SK-N-SH (cell line): ENCODE measurements around the gene MAPRE2. TPM values are rescaled to one million over a fixed set of nuclear protein-coding genes. Genes with fewer than 3 reads are reported as not detected.
A peak's percentile ranks its signal among the peaks of the same experiment; 100 is the strongest.

Experiments
- CTCF ChIA-PET: fragments of 300-600, 350-600 bp; formaldehyde crosslinking; extraction: SDS; loops from one replicate; lab custom pipeline; 2021; lab: Yijun Ruan, JAX
- POLR2A ChIA-PET: fragments of 350-600 bp; sonication (Branson Sonifier 250); formaldehyde crosslinking; extraction: SDS; loops from one replicate; lab custom pipeline; 2020; ENCODE audit warnings: antibody characterized with exemption, inconsistent platforms; lab: Yijun Ruan, JAX
- DNase-seq: peaks from one replicate; pipeline ENCODE4 v3.0.0; 2012
- H2AFZ ChIP-seq: fragments of 200-600 bp; sonication (generic); 2 replicates; pipeline ENCODE4 v1.8.1; 2016; ENCODE audit warnings: antibody characterized with exemption, mild to moderate bottlenecking, low read depth
- H3F3A ChIP-seq: fragments of 200-600 bp; sonication (generic); replicated peaks from 2 replicates; pipeline ENCODE3; 2016; ENCODE audit warnings: antibody characterized with exemption, mild to moderate bottlenecking; ENCODE audit not compliant: insufficient read depth
- H3K27ac ChIP-seq, 2 experiments: fragments of 200-500 bp in 1 of 2; fragments of 200-600 bp in 1 of 2; sonication (Bioruptor generic) in 1 of 2; sonication (generic), shearing (Covaris generic) in 1 of 2; 2 replicates each; pipeline versions ENCODE4 v1.5.1 to v1.6.1; 2014 to 2016; ENCODE audit warnings: low read depth in 2 of 2, inconsistent platforms in 1 of 2, low read length in 1 of 2, mild to moderate bottlenecking in 1 of 2, mixed read lengths in 1 of 2
- H3K27me3 ChIP-seq: fragments of 200-600 bp; sonication (generic), shearing (Covaris generic); 2 replicates; pipeline ENCODE4 v1.6.1; 2016; ENCODE audit warnings: mixed run types; ENCODE audit not compliant: insufficient read depth
- H3K36me3 ChIP-seq, 2 experiments: fragments of 200-500 bp in 1 of 2; fragments of 200-600 bp in 1 of 2; sonication (Bioruptor generic) in 1 of 2; sonication (generic) in 1 of 2; replicated peaks in 1 of 2; 2 replicates each; pipeline versions ENCODE3 to v1.5.1; 2014 to 2016; ENCODE audit warnings: low read length in 1 of 2, mild to moderate bottlenecking in 1 of 2; ENCODE audit not compliant: insufficient read depth in 2 of 2, control insufficient read depth in 1 of 2
- H3K4me1 ChIP-seq, 2 experiments: fragments of 200-500 bp in 1 of 2; fragments of 200-600 bp in 1 of 2; sonication (Bioruptor generic) in 1 of 2; sonication (generic), shearing (Covaris generic) in 1 of 2; 2 replicates each; pipeline versions ENCODE4 v1.5.1 to v1.6.1; 2014 to 2016; ENCODE audit warnings: low read depth in 1 of 2, low read length in 1 of 2, mixed run types in 1 of 2; ENCODE audit not compliant: insufficient read depth in 2 of 2, control insufficient read depth in 1 of 2
- H3K4me2 ChIP-seq: fragments of 200-600 bp; sonication (generic), shearing (Covaris generic); 2 replicates; pipeline ENCODE4 v1.6.1; 2017; ENCODE audit warnings: mixed run types
- H3K4me3 ChIP-seq, 2 experiments: fragments of 200-500 bp in 1 of 2; fragments of 200-600 bp in 1 of 2; sonication (Bioruptor generic) in 1 of 2; sonication (generic), shearing (Covaris generic) in 1 of 2; 2 replicates each; pipeline versions ENCODE4 v1.5.1 to v1.8.1; 2014 to 2016; ENCODE audit warnings: low read depth in 2 of 2, inconsistent platforms in 1 of 2, low read length in 1 of 2, mild to moderate bottlenecking in 1 of 2, mixed read lengths in 1 of 2, moderate library complexity in 1 of 2
- H3K79me2 ChIP-seq: fragments of 200-600 bp; sonication (generic); 2 replicates; pipeline ENCODE4 v1.8.1; 2017; ENCODE audit warnings: mild to moderate bottlenecking; ENCODE audit not compliant: insufficient read depth
- H3K9ac ChIP-seq: fragments of 200-600 bp; sonication (generic); 2 replicates; pipeline ENCODE4 v1.6.1; 2017; ENCODE audit warnings: mixed run types
- H3K9me2 ChIP-seq: fragments of 200-600 bp; sonication (generic); 2 replicates; pipeline ENCODE4 v1.6.1; 2017; ENCODE audit warnings: mixed run types
- H3K9me3 ChIP-seq: fragments of 200-600 bp; sonication (generic); 2 replicates; pipeline ENCODE4 v1.6.1; 2017; ENCODE audit warnings: mixed run types, mild to moderate bottlenecking, moderate library complexity
- H4K20me1 ChIP-seq: fragments of 200-600 bp; sonication (generic); 2 replicates; pipeline ENCODE4 v1.6.1; 2017; ENCODE audit warnings: mild to moderate bottlenecking, mixed run types; ENCODE audit not compliant: insufficient read depth
- CTCF ChIP-seq: fragments of 200-600 bp; sonication (generic); IDR thresholded peaks from 2 replicates; pipeline ENCODE4 v1.6.1; 2017; ENCODE audit warnings: antibody characterized with exemption, mild to moderate bottlenecking, moderate library complexity
- ELF1 ChIP-seq: IDR thresholded peaks from 2 replicates; pipeline ENCODE4 v1.4.0; 2012
- FOSL2 ChIP-seq: IDR thresholded peaks from 2 replicates; pipeline ENCODE4 v1.4.0; 2012; ENCODE audit warnings: low read depth, mild to moderate bottlenecking, moderate library complexity, borderline replicate concordance
- FOXJ3 ChIP-seq: sonication (generic); formaldehyde crosslinking; IDR thresholded peaks from 2 replicates; pipeline ENCODE4 v1.5.1; 2020; ENCODE audit warnings: mild to moderate bottlenecking, missing genetic modification reagents
- FOXM1 ChIP-seq: IDR thresholded peaks from 2 replicates; pipeline ENCODE4 v1.4.0; 2012; ENCODE audit warnings: low read depth, mild to moderate bottlenecking
- GATA2 ChIP-seq: sonication (generic); formaldehyde crosslinking; IDR thresholded peaks from 2 replicates; pipeline ENCODE4 v1.5.0; 2020; ENCODE audit warnings: mild to moderate bottlenecking, missing genetic modification reagents
- IRF3 ChIP-seq: fragments of 150-350 bp; IDR thresholded peaks from 2 replicates; pipeline ENCODE4 v1.6.1; 2016; ENCODE audit warnings: mild to moderate bottlenecking, low read depth, low read length
- JUND ChIP-seq: IDR thresholded peaks from 2 replicates; pipeline ENCODE4 v1.4.0; 2012
- MAX ChIP-seq: IDR thresholded peaks from 2 replicates; pipeline ENCODE4 v1.4.0; 2012; ENCODE audit warnings: low read depth
- MXI1 ChIP-seq: IDR thresholded peaks from 2 replicates; pipeline ENCODE4 v1.6.1; 2012; ENCODE audit warnings: mild to moderate bottlenecking, low read depth, low read length, improper control_type of control experiment
- PBX3 ChIP-seq: IDR thresholded peaks from 2 replicates; pipeline ENCODE4; 2012
- POLR2AphosphoS5 ChIP-seq: IDR thresholded peaks from 2 replicates; pipeline ENCODE4 v1.6.1; 2012; ENCODE audit warnings: low read depth, low read length
- RAD21 ChIP-seq: IDR thresholded peaks from 2 replicates; pipeline ENCODE4 v1.6.1; 2012; ENCODE audit warnings: mild to moderate bottlenecking, low read length
- RFX5 ChIP-seq: IDR thresholded peaks from 2 replicates; pipeline ENCODE4 v1.6.1; 2012; ENCODE audit warnings: mild to moderate bottlenecking, improper control_type of control experiment, low read length
- RXRA ChIP-seq: IDR thresholded peaks from 2 replicates; pipeline ENCODE4 v1.4.0; 2012; ENCODE audit warnings: low read depth, mild to moderate bottlenecking, borderline replicate concordance
- SMC3 ChIP-seq: IDR thresholded peaks from 2 replicates; pipeline ENCODE4 v1.6.1; 2012; ENCODE audit warnings: low read depth, low read length, improper control_type of control experiment
- TAF1 ChIP-seq: IDR thresholded peaks from 2 replicates; pipeline ENCODE4 v1.6.1; 2012; ENCODE audit warnings: low read depth, mild to moderate bottlenecking, low read length, moderate library complexity, borderline replicate concordance
- TCF12 ChIP-seq: IDR thresholded peaks from 2 replicates; pipeline ENCODE4 v1.4.0; 2012
- TEAD4 ChIP-seq: IDR thresholded peaks from 2 replicates; pipeline ENCODE4 v1.4.0; 2012; ENCODE audit warnings: mild to moderate bottlenecking, borderline replicate concordance; ENCODE audit not compliant: insufficient read depth
- USF2 ChIP-seq: fragments of 150-350 bp; IDR thresholded peaks from 2 replicates; pipeline ENCODE4 v1.6.1; 2017; ENCODE audit warnings: antibody characterized with exemption, low read length, low read depth, borderline replicate concordance
- WGBS: methylation state at CpG from one replicate; pipeline ENCODE4 v1.1.6; 2017; ENCODE audit warnings: low lambda C conversion rate; 5-methylcytosine and 5-hydroxymethylcytosine counted together
- polyA plus RNA-seq, 3 experiments: library from polyadenylated mRNA; depleted of rRNA; stranded (reverse); fragments of >200 nt; gene quantifications; 2 replicates each; pipeline ENCODE4 v1.2.3, GENCODE V29; 2012

MAPRE2 gene
- polyA plus RNA-seq, 1 of the 3 experiments (the other 2 are of a cell fraction) = 11.5 TPM

- TF ChIP-seq PBX3 (no peak), FOXJ3 (CRISPR knock-in tag) (peak; percentile 91; the same call in 1 of the 2 replicates), FOXM1 (no peak), TAF1 (peak; percentile 83; the same call in 1 of the 2 replicates), TCF12 (peak; percentile 22), MAX (peak; percentile 86), MXI1 (peak; percentile 97), ELF1 (no peak), RFX5 (peak; percentile 94), FOSL2 (no peak), IRF3 (no peak)
- TF ChIP-seq, all 33 proteins: peak for 14
These were observed at the start of gene MAPRE2 (continued) for GRCh38 chr18:35040988-35041814.

GRCh38 chr18:34991561-34991960, 49.7 kb upstream of the MAPRE2 start:
- 89% methylated on average over 3 of the region's 3 CpGs for WGBS
- CTCF ChIA-PET = interaction anchor here (1.0 kb wide), 1 partner anchor 329 kb away, joined by 3 read pairs; no protein-coding TSS in a partner anchor
- no peaks in the 10 kb centered on the region for H3K79me2 ChIP-seq

GRCh38 chr18:34993289-34993688, 47.9 kb upstream of the MAPRE2 start:
- Histone ChIP-seq H3K36me3 (no peaks in the 10 kb centered on the region), H3K79me2 (no peaks in the 10 kb centered on the region), H3K4me1 (no peaks in the 10 kb centered on the region), H3K4me2 (no peak overlapping the region), H2AFZ (no peak overlapping the region), H4K20me1 (no peaks in the 10 kb centered on the region), H3K9me2 (no peaks in the 10 kb centered on the region), H3K4me3 (no peak overlapping the region), H3F3A (no peaks in the 10 kb centered on the region), H3K9ac (no peak overlapping the region), H3K27me3 (no peaks in the 10 kb centered on the region), H3K27ac (no peak overlapping the region), H3K9me3 (no peaks in the 10 kb centered on the region)
- ChIA-PET POLR2A (no interaction called here), CTCF (interaction anchor here (0.6 kb wide), 1 partner anchor 23 kb away, joined by 3 read pairs; no protein-coding TSS in a partner anchor)
- DNase-seq = no peak
- WGBS = 73% methylated on average over 2 of the region's 2 CpGs
- TF ChIP-seq PBX3 = no peak
- no peak for TF ChIP-seq TEAD4
- TF ChIP-seq RAD21 = no peak
- no peak for TF ChIP-seq CTCF
- TF ChIP-seq RXRA = no peak
- no peak for TF ChIP-seq GATA2 (CRISPR knock-in tag)
- TF ChIP-seq POLR2AphosphoS5 = no peak
- no peak for TF ChIP-seq USF2

More at GRCh38 chr18:34991561-34991960, 49.7 kb upstream of the MAPRE2 start:
- Histone ChIP-seq H3F3A (no peaks in the 10 kb centered on the region), H3K9me2 (no peaks in the 10 kb centered on the region), H3K4me3 (no peak overlapping the region), H3K27me3 (no peaks in the 10 kb centered on the region), H2AFZ (no peak overlapping the region), H3K9me3 (no peaks in the 10 kb centered on the region), H3K36me3 (no peaks in the 10 kb centered on the region), H4K20me1 (no peaks in the 10 kb centered on the region), H3K27ac (no peak overlapping the region), H3K4me2 (no peak overlapping the region), H3K9ac (no peak overlapping the region), H3K4me1 (no peaks in the 10 kb centered on the region)
- DNase-seq = no peak
- TF ChIP-seq SMC3 (no peak), JUND (no peak)
- POLR2A ChIA-PET = no interaction called here
